ENCODE measurements around the gene PXDN. TPM values are rescaled to one million over a fixed set of nuclear protein-coding genes. Genes with fewer than 3 reads are reported as not detected.

Gene PXDN
- total RNA-seq, 1 experiment from 2014 or later: 102 TPM

DNA sequence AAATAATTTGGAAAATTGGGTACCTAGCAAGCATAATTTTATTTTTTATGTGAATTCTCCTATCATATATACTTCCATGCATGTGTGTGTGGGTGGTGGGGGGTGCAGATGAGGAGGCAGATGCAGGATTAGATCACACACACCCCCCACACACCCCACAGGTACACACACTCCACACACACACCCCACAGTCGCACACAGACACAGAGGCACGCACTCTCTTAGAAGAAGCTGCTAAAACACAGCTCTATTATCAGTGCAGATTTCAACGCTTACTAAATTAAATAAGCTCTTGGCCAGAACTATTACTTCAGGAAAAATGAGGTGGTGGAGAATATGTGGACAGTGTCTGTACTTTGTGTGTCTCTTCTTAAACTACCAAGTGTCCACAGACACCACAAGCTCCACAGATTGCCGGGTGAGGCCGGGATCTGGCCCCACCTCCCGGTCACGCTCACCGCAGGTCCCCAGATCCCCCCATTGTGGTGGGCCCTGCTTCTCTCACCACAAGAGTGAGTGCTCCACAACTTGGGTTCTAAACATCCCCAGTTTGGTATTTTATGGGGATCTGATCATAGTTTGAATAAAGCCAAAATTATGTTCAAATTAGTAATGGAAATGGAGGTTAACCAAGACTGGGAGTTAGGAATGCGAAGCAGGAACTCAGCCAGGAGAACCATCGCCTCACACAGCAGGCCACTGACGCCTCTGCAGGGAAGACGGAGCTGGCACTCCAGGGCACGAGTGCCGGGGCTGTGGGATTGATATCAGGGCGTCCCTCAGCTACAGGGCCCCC lies 102.1 kb downstream of the PXDN start:
- Histone ChIP-seq H3K27me3 (ENCODE audit: control insufficient read depth, insufficient read depth, low read length) (no peaks in the 10 kb centered on the region), H3K36me3 (replicated peaks; ENCODE audit: control insufficient read depth, insufficient read depth, low read length) (peaks cover 8% of the 10 kb centered on the region), H3K4me3 (ENCODE audit: insufficient read depth, low read depth, low read length) (no peak overlapping the region)
- peak; percentile 71 for DNase-seq

DNA sequence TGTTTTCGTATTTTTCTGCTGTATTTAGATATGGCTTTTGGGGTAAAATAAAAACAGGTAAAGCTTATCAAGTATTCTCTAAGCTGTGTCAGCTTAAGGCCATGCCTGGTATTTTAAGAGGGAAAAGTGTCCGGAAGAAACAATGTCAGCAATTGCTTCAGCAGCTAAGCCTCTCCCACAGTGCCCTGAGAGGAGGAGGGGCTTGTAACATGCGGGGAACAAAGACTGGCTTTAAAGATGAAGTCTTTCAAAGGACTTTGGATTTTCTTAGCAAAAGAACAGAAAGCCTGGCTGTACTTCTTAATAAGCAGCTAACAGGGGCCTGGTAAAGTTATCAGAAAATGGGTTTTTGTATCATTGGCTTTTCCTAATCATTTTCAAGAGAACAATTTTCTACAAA lies 102.8 kb downstream of the PXDN start:
- H3K4me3 ChIP-seq (ENCODE audit: insufficient read depth, low read depth, low read length): no peak overlapping the region
- no peaks in the 10 kb centered on the region for H3K27me3 ChIP-seq (ENCODE audit: control insufficient read depth, insufficient read depth, low read length)
- peaks cover 8% of the 10 kb centered on the region for H3K36me3 ChIP-seq (replicated peaks; ENCODE audit: control insufficient read depth, insufficient read depth, low read length)
- peak; percentile 83 for DNase-seq

DNA sequence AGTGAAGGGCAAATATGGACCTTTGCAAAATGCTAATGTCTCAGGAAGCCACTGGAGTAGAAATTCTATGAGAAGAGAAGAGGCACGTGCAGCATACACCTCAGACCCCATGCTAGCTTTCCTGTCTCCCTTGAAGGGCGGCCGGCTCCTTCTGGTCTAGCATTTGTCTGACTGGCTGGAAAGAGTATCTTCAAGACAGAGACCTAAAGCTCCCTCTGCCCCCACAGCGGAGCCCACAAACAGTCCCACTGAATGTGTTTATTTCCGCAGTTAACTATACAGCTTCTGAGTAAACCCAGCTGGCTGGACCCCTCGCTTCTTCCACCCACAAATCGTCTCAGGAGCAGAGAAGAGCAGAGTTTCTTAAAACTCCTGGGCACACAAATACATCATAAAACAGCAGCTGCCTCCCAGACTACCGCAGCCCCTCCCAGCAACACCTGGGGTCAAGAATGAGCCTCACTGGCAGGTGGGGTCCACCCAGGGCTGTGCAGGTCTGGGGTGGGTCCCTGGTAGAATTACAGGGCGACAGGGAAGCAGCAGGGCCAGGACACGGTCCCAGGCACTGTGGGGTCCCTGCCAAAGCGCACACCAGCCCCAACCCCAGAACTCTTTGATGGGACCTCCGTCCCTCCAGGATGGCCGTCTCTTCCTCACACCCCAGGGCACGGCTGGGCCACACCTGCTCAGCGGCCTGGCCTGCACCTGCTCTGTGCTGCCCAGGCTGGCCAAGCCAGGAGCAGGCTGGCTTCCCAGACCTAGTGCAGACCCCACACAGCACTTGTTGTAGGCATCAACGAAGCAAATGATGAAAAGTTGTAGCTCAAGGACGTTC lies 103.8 kb downstream of the PXDN start:
- no peak for DNase-seq
- H3K36me3 ChIP-seq (replicated peaks; ENCODE audit: control insufficient read depth, insufficient read depth, low read length): peaks cover 8% of the 10 kb centered on the region
- H3K4me3 ChIP-seq (ENCODE audit: insufficient read depth, low read depth, low read length): no peak overlapping the region
- H3K27me3 ChIP-seq (ENCODE audit: control insufficient read depth, insufficient read depth, low read length): no peaks in the 10 kb centered on the region

DNA sequence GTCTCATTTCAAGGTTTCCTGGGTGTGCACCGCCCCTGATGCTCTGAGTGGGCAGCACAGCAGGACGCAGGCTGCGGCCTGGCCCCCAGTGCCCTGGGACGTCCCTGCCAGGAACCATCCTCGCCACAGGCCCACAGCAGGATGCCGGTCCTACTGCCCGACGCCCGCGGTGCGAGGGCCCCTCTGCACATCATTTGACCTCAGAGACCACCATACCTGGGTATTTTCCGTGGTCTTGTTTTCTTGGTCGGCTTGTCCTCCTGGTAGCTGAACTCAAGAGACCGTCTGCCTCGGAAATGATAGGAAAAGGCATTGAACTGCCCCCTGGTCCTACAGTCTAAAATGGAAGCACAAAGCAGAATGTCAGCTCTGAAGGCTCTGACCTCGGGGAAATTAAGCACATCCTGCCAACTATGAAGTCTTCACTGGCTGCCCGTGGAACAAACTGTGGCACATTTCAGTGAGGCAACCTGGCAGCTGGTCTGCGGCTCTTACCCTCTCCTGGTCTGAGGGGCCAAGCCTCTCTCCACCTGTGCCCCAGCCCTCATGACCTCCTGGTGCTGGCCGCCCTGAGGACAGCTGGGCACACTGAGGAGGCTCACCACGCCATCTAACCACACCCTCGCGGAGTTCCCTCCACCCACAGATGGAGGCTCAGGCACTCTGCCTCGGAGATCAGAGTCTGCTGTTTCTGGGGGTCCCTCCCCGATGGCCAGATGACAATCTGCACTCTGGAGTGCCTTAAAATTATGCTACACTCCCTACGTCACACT lies 105.0 kb downstream of the PXDN start:
- Histone ChIP-seq H3K27me3 (ENCODE audit: control insufficient read depth, insufficient read depth, low read length) (no peaks in the 10 kb centered on the region), H3K36me3 (replicated peaks; ENCODE audit: control insufficient read depth, insufficient read depth, low read length) (peaks cover 8% of the 10 kb centered on the region), H3K4me3 (ENCODE audit: insufficient read depth, low read depth, low read length) (no peak overlapping the region)
- DNase-seq: no peak

DNA sequence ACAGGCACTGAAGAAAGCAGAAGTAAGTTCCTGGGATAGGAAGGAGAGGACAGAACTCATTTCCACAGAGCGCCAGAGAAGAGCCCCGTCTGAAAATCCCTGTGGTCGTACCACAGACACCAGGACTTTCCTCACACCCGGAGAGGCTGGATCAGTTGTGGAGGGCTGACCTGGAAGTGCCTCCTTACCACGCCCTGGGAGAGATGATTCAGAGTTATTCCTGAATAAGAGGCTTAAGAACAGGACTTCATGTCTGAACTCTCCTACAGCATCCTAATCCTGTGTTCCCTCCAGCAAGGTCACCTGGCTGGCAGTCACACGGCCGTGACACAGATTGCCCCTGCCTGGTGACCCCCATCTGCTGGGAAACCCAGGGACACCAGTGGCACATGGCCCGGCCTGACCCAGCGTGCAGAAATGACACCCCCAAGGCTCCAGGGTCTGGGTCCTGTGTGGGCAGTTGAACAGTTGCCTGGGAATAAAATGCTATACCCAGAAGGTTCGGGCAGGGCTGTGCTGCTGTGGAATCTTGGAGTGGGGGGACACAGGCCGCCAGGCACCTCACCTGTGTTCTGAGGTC lies 105.9 kb downstream of the PXDN start:
- Histone ChIP-seq H3K36me3 (replicated peaks; ENCODE audit: control insufficient read depth, insufficient read depth, low read length) (peaks cover 10% of the 10 kb centered on the region), H3K27me3 (ENCODE audit: control insufficient read depth, insufficient read depth, low read length) (no peaks in the 10 kb centered on the region)
- DNase-seq: no peak

DNA sequence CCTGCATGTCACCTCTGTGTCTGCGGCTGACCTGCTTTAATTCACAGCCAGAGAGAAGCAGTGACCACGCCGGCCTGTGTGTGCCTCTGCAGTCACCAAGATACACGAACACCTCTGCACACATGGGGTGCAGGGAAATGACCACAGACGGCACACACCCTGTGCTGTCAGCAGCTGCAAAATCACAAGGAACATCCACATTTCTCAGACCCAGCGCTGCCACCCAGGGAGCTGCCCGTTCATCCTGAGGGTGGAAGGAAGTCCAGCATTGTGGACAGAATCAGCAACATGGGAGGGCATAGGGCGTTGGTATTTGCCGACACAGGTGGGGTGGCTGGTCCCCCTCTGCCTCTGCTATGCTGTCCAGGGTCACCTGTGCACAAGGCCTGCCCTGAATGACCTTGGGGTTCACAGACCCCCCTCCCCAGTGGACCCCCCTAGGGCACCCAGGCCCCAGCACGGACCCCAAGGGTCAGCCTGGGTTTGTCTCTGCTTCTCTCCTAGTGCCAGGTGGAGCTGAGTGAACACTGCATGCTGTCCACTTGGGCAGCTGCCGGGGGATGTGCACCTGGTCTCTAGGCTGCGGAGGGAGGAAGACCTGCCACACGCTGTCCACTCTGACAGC lies 107.4 kb downstream of the PXDN start:
- DNase-seq: no peak
- Histone ChIP-seq H3K36me3 (replicated peaks; ENCODE audit: control insufficient read depth, insufficient read depth, low read length) (peaks cover 12% of the 10 kb centered on the region), H3K27me3 (ENCODE audit: control insufficient read depth, insufficient read depth, low read length) (no peaks in the 10 kb centered on the region), H3K4me3 (ENCODE audit: insufficient read depth, low read depth, low read length) (no peak overlapping the region)

More for the DNA sequence above, 105.9 kb downstream of the PXDN start:
- H3K4me3 ChIP-seq (ENCODE audit: insufficient read depth, low read depth, low read length): no peak overlapping the region

DNA sequence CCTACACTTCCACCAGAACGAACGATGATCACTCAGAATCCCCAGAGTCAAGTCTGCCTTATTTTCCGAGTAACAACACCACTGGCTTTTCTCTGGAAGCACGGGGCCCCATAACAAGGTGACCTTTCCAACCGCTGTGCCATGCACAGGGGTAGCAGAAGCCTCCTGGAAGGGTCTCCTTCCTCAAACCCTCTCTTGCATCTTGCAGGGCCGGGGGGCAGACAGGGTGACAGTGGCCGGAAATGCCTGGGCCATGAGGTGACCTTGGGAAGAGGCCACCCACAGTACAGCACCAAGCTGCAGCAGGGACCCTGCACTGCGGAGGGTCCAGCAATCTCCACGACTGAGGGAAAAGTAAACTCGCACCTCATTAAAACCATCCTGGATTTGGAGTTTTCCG lies 108.5 kb downstream of the PXDN start:
- no peak overlapping the region for H3K4me3 ChIP-seq (ENCODE audit: insufficient read depth, low read depth, low read length)
- H3K27me3 ChIP-seq (ENCODE audit: control insufficient read depth, insufficient read depth, low read length): no peaks in the 10 kb centered on the region
- DNase-seq: no peak
- peaks cover 14% of the 10 kb centered on the region for H3K36me3 ChIP-seq (replicated peaks; ENCODE audit: control insufficient read depth, insufficient read depth, low read length)

DNA sequence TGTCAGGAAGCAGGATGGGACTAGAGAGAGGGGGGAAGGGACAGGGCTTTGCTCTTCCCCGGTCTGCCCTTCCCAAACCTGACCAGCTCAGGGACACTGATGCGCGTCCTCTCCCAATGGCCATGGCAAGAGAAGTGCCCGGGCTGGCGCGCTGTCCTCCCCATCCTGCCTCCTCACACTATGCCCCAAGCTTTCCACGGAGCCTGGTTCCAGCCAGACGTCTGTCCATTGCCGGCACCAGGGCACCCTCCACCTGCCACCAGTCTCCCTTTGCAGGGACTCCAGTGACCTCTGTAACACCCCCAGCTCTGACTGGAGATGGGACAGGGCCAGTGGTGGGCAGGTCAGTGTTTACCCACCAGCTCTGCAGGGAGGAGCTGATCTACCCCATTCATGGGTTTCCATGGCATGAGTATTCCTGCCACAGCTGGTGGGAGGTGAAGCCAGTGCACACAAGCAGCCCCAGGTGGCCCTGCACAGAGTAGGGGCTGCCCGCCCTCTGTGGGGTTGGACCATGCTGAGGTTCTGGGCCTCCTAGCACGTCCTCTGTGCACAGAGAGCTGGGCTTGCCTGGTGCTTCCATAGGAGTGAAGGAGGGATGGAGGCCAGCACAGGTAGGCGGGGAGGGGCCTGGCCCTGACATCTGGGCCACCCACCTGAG lies 109.5 kb downstream of the PXDN start:
- H3K36me3 ChIP-seq (replicated peaks; ENCODE audit: control insufficient read depth, insufficient read depth, low read length): peaks cover 14% of the 10 kb centered on the region
- no peaks in the 10 kb centered on the region for H3K27me3 ChIP-seq (ENCODE audit: control insufficient read depth, insufficient read depth, low read length)
- no peak overlapping the region for H3K4me3 ChIP-seq (ENCODE audit: insufficient read depth, low read depth, low read length)
- no peak for DNase-seq

DNA sequence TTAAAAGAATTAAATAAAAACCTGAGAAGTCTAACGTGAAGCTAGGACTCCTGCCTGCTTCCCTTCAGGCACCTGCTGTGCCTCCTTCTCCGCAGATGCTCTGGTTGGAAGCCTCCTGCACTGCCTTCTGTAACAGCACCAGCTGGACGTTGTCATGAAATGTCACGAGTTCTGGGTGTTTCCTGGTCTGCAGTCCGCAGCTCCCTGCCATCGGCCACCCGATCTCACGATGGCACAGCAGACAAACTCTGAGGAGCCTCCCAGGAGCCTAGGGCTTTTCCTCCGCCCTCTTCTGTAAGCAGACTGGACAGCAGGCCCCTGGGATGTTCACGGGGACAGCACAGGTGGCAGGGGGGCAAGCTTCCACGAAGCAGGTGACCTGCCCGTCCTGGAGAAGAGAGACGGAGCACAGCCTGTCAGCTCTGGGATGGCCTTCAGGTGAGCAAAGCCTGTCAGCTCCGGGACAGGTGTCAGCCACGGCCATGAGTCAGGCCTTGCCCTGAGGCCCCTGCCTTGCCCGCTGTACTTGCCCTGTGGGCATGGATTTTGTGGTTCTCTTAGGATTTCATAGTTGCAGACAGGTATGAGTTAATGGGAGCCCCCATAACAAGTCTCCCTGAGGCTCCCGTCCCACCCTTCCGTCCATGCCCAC lies 110.3 kb downstream of the PXDN start:
- no peak overlapping the region for H3K4me3 ChIP-seq (ENCODE audit: insufficient read depth, low read depth, low read length)
- H3K36me3 ChIP-seq (replicated peaks; ENCODE audit: control insufficient read depth, insufficient read depth, low read length): peaks cover 11% of the 10 kb centered on the region
- H3K27me3 ChIP-seq (ENCODE audit: control insufficient read depth, insufficient read depth, low read length): no peaks in the 10 kb centered on the region
- no peak for DNase-seq

DNA sequence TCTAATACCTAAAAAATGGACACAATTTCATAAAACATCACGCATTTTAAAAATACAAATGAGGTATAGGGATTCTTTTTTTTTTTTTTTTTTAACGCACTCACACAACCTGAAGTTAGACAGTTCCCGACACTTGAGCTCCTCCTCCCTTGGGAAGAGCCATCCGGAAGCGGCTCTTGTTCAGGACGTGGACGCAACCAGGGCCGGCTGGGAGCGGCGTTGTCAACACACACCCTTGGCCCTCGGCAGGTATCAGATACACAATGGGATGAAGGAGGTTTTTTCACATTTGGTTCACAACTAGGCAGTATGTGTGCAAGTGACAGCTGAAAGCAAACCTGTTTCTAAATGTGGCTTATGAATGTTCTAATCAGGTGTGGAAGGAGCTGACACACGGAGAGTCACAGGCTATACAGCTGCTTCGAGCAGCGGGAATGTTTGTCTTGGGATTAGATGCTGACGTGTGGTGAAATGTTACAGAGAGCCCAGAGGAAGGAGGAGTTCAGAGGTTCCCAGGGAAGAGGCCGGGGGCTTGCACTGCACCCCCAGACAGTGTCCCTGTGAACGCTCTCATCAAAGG lies 111.1 kb downstream of the PXDN start:
- peaks cover 8% of the 10 kb centered on the region for H3K36me3 ChIP-seq (replicated peaks; ENCODE audit: control insufficient read depth, insufficient read depth, low read length)

DNA sequence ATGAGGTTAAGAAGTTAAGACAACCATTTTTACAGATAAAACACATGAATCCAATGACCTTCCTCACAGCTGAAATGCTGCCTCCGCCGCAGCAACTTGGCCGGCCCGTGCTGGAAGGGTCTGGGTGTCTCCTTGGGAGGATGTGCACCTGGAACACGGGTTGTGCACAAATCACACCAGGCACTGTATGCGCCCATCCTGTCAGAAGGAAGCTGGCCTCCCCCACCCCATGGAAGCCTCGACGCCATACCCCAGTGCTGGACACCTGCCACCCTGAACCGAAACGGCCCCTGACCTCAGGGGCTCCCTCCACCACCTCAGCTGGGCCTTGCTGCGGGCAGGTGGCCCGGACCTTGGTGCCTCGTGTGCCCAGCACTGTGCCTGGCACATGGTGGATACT lies 111.8 kb downstream of the PXDN start:
- H3K4me3 ChIP-seq (ENCODE audit: insufficient read depth, low read depth, low read length): no peak overlapping the region
- no peaks in the 10 kb centered on the region for H3K27me3 ChIP-seq (ENCODE audit: control insufficient read depth, insufficient read depth, low read length)
- no peak for DNase-seq
- peaks cover 8% of the 10 kb centered on the region for H3K36me3 ChIP-seq (replicated peaks; ENCODE audit: control insufficient read depth, insufficient read depth, low read length)

More for the DNA sequence above, 111.1 kb downstream of the PXDN start:
- H3K4me3 ChIP-seq (ENCODE audit: insufficient read depth, low read depth, low read length): no peak overlapping the region
- no peak for DNase-seq
- no peaks in the 10 kb centered on the region for H3K27me3 ChIP-seq (ENCODE audit: control insufficient read depth, insufficient read depth, low read length)

DNA sequence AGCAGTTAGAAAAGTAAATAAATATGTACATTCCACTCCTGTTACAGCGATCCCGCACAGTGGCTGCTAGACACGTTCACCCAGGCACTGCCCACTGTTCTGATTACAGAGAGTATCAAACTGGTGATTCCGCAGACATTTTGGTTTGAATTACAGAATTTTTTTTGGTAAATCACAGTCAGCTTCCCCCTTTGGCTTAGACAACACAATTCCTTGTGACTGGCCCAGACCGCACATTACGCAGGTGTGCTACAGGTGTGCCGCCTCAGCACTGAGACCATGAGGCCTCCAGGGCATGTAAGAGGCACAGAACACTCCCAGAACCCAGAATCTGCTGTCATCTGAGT lies 112.3 kb downstream of the PXDN start:
- Histone ChIP-seq H3K36me3 (replicated peaks; ENCODE audit: control insufficient read depth, insufficient read depth, low read length) (peaks cover 8% of the 10 kb centered on the region), H3K27me3 (ENCODE audit: control insufficient read depth, insufficient read depth, low read length) (no peaks in the 10 kb centered on the region), H3K4me3 (ENCODE audit: insufficient read depth, low read depth, low read length) (no peak overlapping the region)
- no peak for DNase-seq
